ENCODE data around the gene TP63. TPM values are rescaled to one million over a fixed set of nuclear protein-coding genes. Genes with fewer than 3 reads are reported as not detected.

Gene TP63
- total RNA-seq, 1 donor: 1.8 TPM

- Histone ChIP-seq H4K20me1 (ENCODE audit: insufficient read depth, low read length) (no peaks in the 10 kb centered on the region), H3K36me3 (ENCODE audit: insufficient read depth, low read length) (no peaks in the 10 kb centered on the region), H3K9me3 (ENCODE audit: low read depth, low read length) (no peaks in the 10 kb centered on the region), H3K4me2 (ENCODE audit: insufficient read depth, low read length) (peak overlapping the region; percentile 62), H3K27ac (ENCODE audit: low read depth, low read length) (peak overlapping the region; percentile 72), H3K79me2 (ENCODE audit: insufficient read depth, low read length) (no peaks in the 10 kb centered on the region), H2AFZ (ENCODE audit: low read length) (peak overlapping the region; percentile 35), H3K4me1 (ENCODE audit: insufficient read depth, low read length) (peaks cover 39% of the 10 kb centered on the region), H3K4me3 (ENCODE audit: insufficient read depth, low read length) (peak overlapping the region; percentile 34), H3K27me3 (ENCODE audit: insufficient read depth, low read length) (no peaks in the 10 kb centered on the region)
- no peak for TF ChIP-seq CTCF (IDR thresholded peaks at IDR 0.05; ENCODE audit: extremely low read depth, low read depth, low read length)
- DNase-seq (ENCODE audit: insufficient read length, low spot score, missing footprints): no peak
Measured at GRCh38 chr3:189587664-189588040, 43.5 kb upstream of the TP63 start.

- H3K36me3 ChIP-seq (ENCODE audit: insufficient read depth, low read length): no peaks in the 10 kb centered on the region
- DNase-seq (ENCODE audit: insufficient read length, low spot score, missing footprints): no peak
- H2AFZ ChIP-seq (ENCODE audit: low read length): peak overlapping the region; percentile 35
Measured at GRCh38 chr3:189588070-189588469, 43.1 kb upstream of the TP63 start.

GRCh38 chr3:189588475-189589178 lies 42.6 kb upstream of the TP63 start:
- Histone ChIP-seq H3K79me2 (ENCODE audit: insufficient read depth, low read length) (no peaks in the 10 kb centered on the region), H4K20me1 (ENCODE audit: insufficient read depth, low read length) (no peaks in the 10 kb centered on the region), H3K27me3 (ENCODE audit: insufficient read depth, low read length) (no peaks in the 10 kb centered on the region), H2AFZ (ENCODE audit: low read length) (peak overlapping the region; percentile 49), H3K4me2 (ENCODE audit: insufficient read depth, low read length) (peak overlapping the region; percentile 75), H3K4me1 (ENCODE audit: insufficient read depth, low read length) (peaks cover 39% of the 10 kb centered on the region), H3K27ac (ENCODE audit: low read depth, low read length) (peak overlapping the region; percentile 72), H3K36me3 (ENCODE audit: insufficient read depth, low read length) (no peaks in the 10 kb centered on the region), H3K9me3 (ENCODE audit: low read depth, low read length) (no peaks in the 10 kb centered on the region), H3K4me3 (ENCODE audit: insufficient read depth, low read length) (peak overlapping the region; percentile 50)
- peak; percentile 88 for DNase-seq (ENCODE audit: insufficient read length, low spot score, missing footprints)
- no peak for TF ChIP-seq CTCF (IDR thresholded peaks at IDR 0.05; ENCODE audit: extremely low read depth, low read depth, low read length)

More at GRCh38 chr3:189588070-189588469, 43.1 kb upstream of the TP63 start:
- Histone ChIP-seq H4K20me1 (ENCODE audit: insufficient read depth, low read length) (no peaks in the 10 kb centered on the region), H3K4me2 (ENCODE audit: insufficient read depth, low read length) (peak overlapping the region; percentile 62), H3K9me3 (ENCODE audit: low read depth, low read length) (no peaks in the 10 kb centered on the region), H3K79me2 (ENCODE audit: insufficient read depth, low read length) (no peaks in the 10 kb centered on the region), H3K4me3 (ENCODE audit: insufficient read depth, low read length) (peak overlapping the region; percentile 34), H3K27ac (ENCODE audit: low read depth, low read length) (peak overlapping the region; percentile 72), H3K4me1 (ENCODE audit: insufficient read depth, low read length) (peaks cover 39% of the 10 kb centered on the region), H3K27me3 (ENCODE audit: insufficient read depth, low read length) (no peaks in the 10 kb centered on the region)
- TF ChIP-seq CTCF (IDR thresholded peaks at IDR 0.05; ENCODE audit: extremely low read depth, low read depth, low read length): no peak

- Histone ChIP-seq H3K36me3 (ENCODE audit: insufficient read depth, low read length) (no peaks in the 10 kb centered on the region), H4K20me1 (ENCODE audit: insufficient read depth, low read length) (no peaks in the 10 kb centered on the region), H3K27ac (ENCODE audit: low read depth, low read length) (peak overlapping the region; percentile 72), H2AFZ (ENCODE audit: low read length) (peak overlapping the region; percentile 49), H3K4me2 (ENCODE audit: insufficient read depth, low read length) (peak overlapping the region; percentile 75), H3K9me3 (ENCODE audit: low read depth, low read length) (no peaks in the 10 kb centered on the region), H3K79me2 (ENCODE audit: insufficient read depth, low read length) (no peaks in the 10 kb centered on the region), H3K4me3 (ENCODE audit: insufficient read depth, low read length) (no peak overlapping the region), H3K4me1 (ENCODE audit: insufficient read depth, low read length) (peaks cover 39% of the 10 kb centered on the region), H3K27me3 (ENCODE audit: insufficient read depth, low read length) (no peaks in the 10 kb centered on the region)
- no peak for TF ChIP-seq CTCF (IDR thresholded peaks at IDR 0.05; ENCODE audit: extremely low read depth, low read depth, low read length)
- DNase-seq (ENCODE audit: insufficient read length, low spot score, missing footprints): no peak
Measured at GRCh38 chr3:189589179-189589569, 42.0 kb upstream of the TP63 start.

Measured in osteoblast (primary cell).